K562 (cell line): Measurements from ENCODE around the gene NME2. TPM values are rescaled to one million over a fixed set of nuclear protein-coding genes. Genes with fewer than 3 reads are reported as not detected.

ENCODE experiments used
- BCLAF1 ChIP-seq, 2 experiments: fragments of 450-650 bp in 1 of 2; IDR thresholded peaks; 2 replicates each; pipeline ENCODE4 v1.6.1; 2011 to 2017; ENCODE audit warnings: low read depth in 2 of 2, antibody characterized with exemption in 1 of 2, borderline replicate concordance in 1 of 2, low read length in 1 of 2, mild to moderate bottlenecking in 1 of 2, mixed read lengths in 1 of 2; ENCODE audit not compliant: control insufficient read depth in 1 of 2
- POLR2A ChIP-seq: fragments of 450-650 bp; conservative IDR thresholded peaks from 2 replicates; pipeline ENCODE4 v1.6.1; 2016
- POLR2AphosphoS2 ChIP-seq: IDR thresholded peaks from 2 replicates; pipeline ENCODE4 v1.6.1; 2012; ENCODE audit warnings: low read length, improper control_type of control experiment
- POLR2H ChIP-seq: IDR thresholded peaks from 2 replicates; pipeline ENCODE4 v1.6.1; 2016; ENCODE audit warnings: missing genetic modification characterization, low read depth, mild to moderate bottlenecking, control low read depth, missing compliant biosample characterization, moderate library complexity
- TAF9B ChIP-seq: fragments of 450-650 bp; IDR thresholded peaks from 2 replicates; pipeline ENCODE4 v1.6.1; 2018; ENCODE audit warnings: mild to moderate bottlenecking; ENCODE audit not compliant: partially characterized antibody
- WHSC1 ChIP-seq: IDR thresholded peaks from one replicate; pipeline ENCODE4 v1.6.1; 2012; ENCODE audit warnings: low read length, control low read depth, inconsistent platforms
- ZNF584 ChIP-seq: fragments of 200-800 bp; sonication (Bioruptor generic); IDR thresholded peaks from 2 replicates; pipeline ENCODE4 v1.6.1; 2016; ENCODE audit warnings: low read depth, mild to moderate bottlenecking, missing genetic modification characterization, missing compliant biosample characterization
- polyA plus RNA-seq, 8 experiments: library from polyadenylated mRNA; depleted of rRNA in 4 of 8; stranded (reverse) in 5 of 8; unstranded in 3 of 8; fragments of >200 nt; fragmentation: Nextera tagmentation in 2 of 8; fragmentation: Illumina TruSeq in 1 of 8; extraction: Ambion mirVana in 2 of 8; extraction: Trizol in 1 of 8; gene quantifications; 2 replicates each; pipeline versions ENCODE4 v1.2.1 to v1.2.3, GENCODE V29; 2011 to 2014; ENCODE audit warnings: inconsistent platforms in 1 of 8, missing spikeins in 1 of 8
- total RNA-seq, 7 experiments: library from RNA; depleted of rRNA in 6 of 7; stranded (reverse); fragments of >200 nt in 6 of 7; fragmentation: Illumina TruSeq in 2 of 7; extraction: Trizol in 2 of 7; gene quantifications; 2 replicates each; pipeline versions ENCODE4 v1.2.1 to v1.2.3, GENCODE V29; 2011 to 2021; ENCODE audit warnings: low replicate concordance in 1 of 7

NME2 gene
- total and polyA plus RNA-seq, 9 of the 15 experiments (the other 6 are each of a cell fraction or from before 2014, with no cell fraction given): 684 to 1,202 (median 924) TPM

GRCh38 chr17:51164911-51165679 lies 1.1 kb upstream of the NME2 start (continued):
- TF ChIP-seq WHSC1: no peak
- no peak for TF ChIP-seq BCLAF1 (IDR thresholded peaks at IDR 0.05; ENCODE audit: borderline replicate concordance in 1 of 2, control insufficient read depth in 1 of 2, low read depth in 2 of 2, low read length in 1 of 2)
- TF ChIP-seq TAF9B: no peak
- no peak for TF ChIP-seq POLR2H
- TF ChIP-seq POLR2AphosphoS2: peak; percentile 5; the same call in 1 of the 2 replicates
- peak; percentile 27; the same call in 1 of the 2 replicates for TF ChIP-seq POLR2A
- no peak for TF ChIP-seq ZNF584
